ENCODE data around the gene AKT2.

DNA sequence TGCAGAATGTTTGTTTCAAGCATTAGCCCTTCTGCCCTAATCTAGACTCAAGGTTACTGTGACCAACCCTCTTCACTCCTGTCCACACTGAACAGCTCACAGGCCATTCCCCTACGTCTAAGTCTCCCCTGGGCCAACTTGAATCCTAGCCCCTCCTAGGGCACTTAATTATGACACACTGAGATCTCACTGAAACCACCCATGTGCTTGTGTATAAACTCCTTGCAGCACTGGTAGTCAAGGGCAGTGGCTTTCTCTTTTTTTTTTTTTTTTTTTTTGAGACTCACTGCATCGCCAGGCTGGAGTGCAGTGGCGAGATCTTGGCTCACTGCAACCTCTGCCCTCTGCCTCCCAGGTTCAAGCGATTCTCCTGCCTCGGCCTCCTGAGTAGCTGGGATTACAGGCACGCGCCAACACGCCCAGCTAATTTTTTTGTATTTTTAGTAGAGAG is 1.9 kb upstream of the AKT2 start:
- TF ChIP-seq POLR2AphosphoS5 (IDR thresholded peaks at IDR 0.05; ENCODE audit: low read depth, low read length) (no peak), POLR2A (IDR thresholded peaks at IDR 0.05; ENCODE audit: low read depth, low read length) (no peak), TAF1 (IDR thresholded peaks at IDR 0.05; ENCODE audit: borderline replicate concordance, low read depth, low read length) (no peak)
